Measurements from ENCODE around the gene PHACTR1.

- no peak for TF ChIP-seq CTCF (IDR thresholded peaks at IDR 0.05)
- no peak for TF ChIP-seq POLR2A (IDR thresholded peaks at IDR 0.05)
Observed at GRCh38 chr6:13025893-13026499, 309.4 kb downstream of the PHACTR1 start.
